GM23248 (cell line): Measurements from ENCODE around the gene LRRC45. TPM values are rescaled to one million over a fixed set of nuclear protein-coding genes. Genes with fewer than 3 reads are reported as not detected.

Experiments used
- DNase-seq: peaks from one replicate; pipeline ENCODE4 v3.0.0-alpha.2; 2015
- H2AFZ ChIP-seq: fragments of 200-600 bp; sonication (generic); 2 replicates; pipeline ENCODE4 v1.6.1; 2016; ENCODE audit warnings: antibody characterized with exemption
- H3F3A ChIP-seq: fragments of 200-600 bp; sonication (generic); 2 replicates; pipeline ENCODE4 v1.6.1; 2016; ENCODE audit warnings: mild to moderate bottlenecking, antibody characterized with exemption, mixed run types; ENCODE audit not compliant: insufficient read depth
- H3K27ac ChIP-seq: fragments of 200-600 bp; sonication (generic); 2 replicates; pipeline ENCODE4 v1.5.1; 2016; ENCODE audit warnings: mild to moderate bottlenecking
- H3K27me3 ChIP-seq: fragments of 200-600 bp; sonication (generic); replicated peaks from 2 replicates; pipeline ENCODE4 v1.6.1; 2016; ENCODE audit warnings: mild to moderate bottlenecking; ENCODE audit not compliant: insufficient read depth
- H3K36me3 ChIP-seq: fragments of 200-600 bp; sonication (generic); 2 replicates; pipeline ENCODE4 v1.6.1; 2016; ENCODE audit warnings: low read depth, mild to moderate bottlenecking
- H3K4me1 ChIP-seq: fragments of 200-600 bp; sonication (generic); 2 replicates; pipeline ENCODE4 v1.6.1; 2016; ENCODE audit warnings: mild to moderate bottlenecking; ENCODE audit not compliant: insufficient read depth
- H3K4me2 ChIP-seq: fragments of 200-600 bp; sonication (generic); one replicate; pipeline ENCODE4 v1.6.1; 2016; ENCODE audit warnings: mild to moderate bottlenecking; ENCODE audit not compliant: unreplicated experiment
- H3K4me3 ChIP-seq: fragments of 200-600 bp; sonication (generic); 2 replicates; pipeline ENCODE4 v1.5.1; 2016; ENCODE audit warnings: mild to moderate bottlenecking
- H3K79me2 ChIP-seq: fragments of 200-600 bp; sonication (generic); 2 replicates; pipeline ENCODE4 v1.6.1; 2016; ENCODE audit warnings: mild to moderate bottlenecking; ENCODE audit not compliant: insufficient read depth
- H3K9ac ChIP-seq: fragments of 200-600 bp; sonication (generic); 2 replicates; pipeline ENCODE4 v1.6.1; 2016; ENCODE audit warnings: mild to moderate bottlenecking
- H3K9me2 ChIP-seq: fragments of 200-600 bp; sonication (generic); 2 replicates; pipeline ENCODE4 v1.6.1; 2016; ENCODE audit warnings: mixed run types, mild to moderate bottlenecking, moderate library complexity; ENCODE audit not compliant: insufficient read depth
- H3K9me3 ChIP-seq: fragments of 200-600 bp; sonication (generic); one replicate; pipeline ENCODE4 v1.6.1; 2017; ENCODE audit warnings: low read depth
- H4K20me1 ChIP-seq: fragments of 200-600 bp; sonication (generic); 2 replicates; pipeline ENCODE4 v1.6.0; 2016; ENCODE audit not compliant: insufficient read depth
- EZH2 ChIP-seq: fragments of 200-600 bp; sonication (generic); IDR thresholded peaks from 2 replicates; pipeline ENCODE4 v1.6.1; 2018; ENCODE audit warnings: antibody characterized with exemption, mild to moderate bottlenecking; ENCODE audit not compliant: insufficient read depth, poor library complexity, severe bottlenecking
- EZH2phosphoT487 ChIP-seq: fragments of 200-600 bp; sonication (generic); IDR thresholded peaks from 2 replicates; pipeline ENCODE4 v1.6.1; 2018; ENCODE audit warnings: antibody characterized with exemption, moderate library complexity, mild to moderate bottlenecking, low read depth; ENCODE audit not compliant: insufficient read depth
- WGBS, 2 experiments: methylation state at CpG; one replicate each; pipeline ENCODE4 v1.1.6; 2015 to 2017; ENCODE audit warnings: low lambda C conversion rate in 2 of 2, low coverage in 1 of 2; ENCODE audit errors: missing lambda C conversion rate in 2 of 2; 5-methylcytosine and 5-hydroxymethylcytosine counted together
- in situ Hi-C: fragments of 300-500 bp; cut with MboI; formaldehyde crosslinking; loops from 2 replicates; pipeline ENCODE4 v1.15.0; 2020
- polyA plus RNA-seq: library from polyadenylated mRNA; unstranded; fragments of >200 nt; fragmentation: Nextera tagmentation; extraction: Ambion mirVana; gene quantifications from 2 replicates; pipeline ENCODE4 v1.2.1, GENCODE V29; 2016
- total RNA-seq: library from RNA; depleted of rRNA; stranded (reverse); fragments of >200 nt; shearing (Covaris generic); gene quantifications from 2 replicates; pipeline ENCODE4 v1.2.3, GENCODE V29; 2014

LRRC45 gene
- total and polyA plus RNA-seq, 2 experiments from 2014 or later: 4.5 to 14.8 TPM

DNA sequence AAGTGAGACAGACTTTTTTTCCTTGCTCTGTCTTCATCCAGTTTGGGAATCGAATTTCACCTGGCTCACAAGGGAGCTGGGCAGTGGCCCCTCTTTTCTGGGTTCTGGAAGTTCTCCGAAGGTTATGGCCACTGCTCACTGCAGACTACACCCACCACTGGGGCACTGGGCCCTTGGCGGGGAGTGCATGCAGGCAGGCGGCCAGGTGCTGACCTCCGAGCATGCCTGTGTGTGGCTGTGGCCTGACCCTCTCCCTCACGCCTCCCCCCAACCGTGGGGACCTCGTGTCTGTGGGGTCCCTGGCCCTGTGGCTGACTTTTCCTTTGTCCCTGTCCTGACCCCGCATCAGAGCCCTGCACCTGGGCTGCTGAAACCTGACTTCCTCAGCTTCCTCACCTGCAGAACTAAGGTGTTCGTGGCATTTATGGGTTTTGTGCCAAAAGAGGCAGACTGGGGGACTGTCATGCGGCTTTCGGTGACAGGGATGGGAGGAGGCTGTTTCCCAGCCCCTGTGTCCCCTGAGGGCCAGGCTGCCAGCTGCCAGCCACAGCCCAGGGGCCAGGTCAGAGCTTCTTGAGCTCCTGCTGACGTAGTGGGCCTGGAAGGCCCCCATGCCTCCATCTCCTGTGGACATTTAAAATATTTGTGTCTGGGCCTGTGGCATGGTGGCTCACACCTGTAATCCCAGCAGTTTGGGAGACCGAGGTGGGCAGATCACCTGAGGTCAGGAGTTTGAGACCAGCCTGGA, 24.2 kb upstream of the LRRC45 start:
- Histone ChIP-seq H3K9ac (no peak overlapping the region), H3K9me2 (no peaks in the 10 kb centered on the region), H4K20me1 (no peaks in the 10 kb centered on the region), H3K4me2 (no peak overlapping the region), H3K79me2 (no peaks in the 10 kb centered on the region), H3K4me1 (peaks cover 9% of the 10 kb centered on the region), H3K36me3 (no peaks in the 10 kb centered on the region), H3K27ac (no peak overlapping the region), H2AFZ (no peak overlapping the region), H3K27me3 (no peaks in the 10 kb centered on the region), H3F3A (peaks cover 8% of the 10 kb centered on the region), H3K4me3 (no peak overlapping the region), H3K9me3 (no peaks in the 10 kb centered on the region)
- no peak for DNase-seq
- no peak for TF ChIP-seq EZH2
- TF ChIP-seq EZH2phosphoT487: no peak
- WGBS, 2 experiments: 87 to 89% methylated on average over 14 of the region's 14 CpGs
- in situ Hi-C loops: no loop called here

DNA sequence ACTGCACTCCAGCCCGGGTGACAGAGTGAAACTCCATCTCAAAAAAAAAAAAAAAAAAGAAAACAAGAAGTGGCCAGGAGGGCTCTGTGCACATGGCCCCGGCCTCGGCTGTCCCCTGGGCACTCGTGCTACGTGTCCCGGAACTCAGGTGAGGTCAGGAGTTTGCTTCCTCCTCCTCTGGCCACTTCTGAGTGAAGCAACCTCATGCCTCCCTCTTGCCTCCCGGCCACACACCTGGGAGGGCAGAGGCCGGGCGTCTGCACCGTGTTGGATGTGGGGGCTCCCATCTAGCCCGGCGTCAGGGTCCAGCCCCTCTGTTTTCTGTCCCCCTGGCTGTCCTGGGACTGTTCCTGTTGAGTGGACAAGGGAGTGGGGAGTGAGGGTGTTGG, 23.5 kb upstream of the LRRC45 start:
- TF ChIP-seq EZH2 (no peak), EZH2phosphoT487 (no peak)
- DNase-seq: no peak
- Histone ChIP-seq H3K9me3 (no peaks in the 10 kb centered on the region), H3K9ac (no peak overlapping the region), H3F3A (peaks cover 8% of the 10 kb centered on the region), H2AFZ (no peak overlapping the region), H3K36me3 (no peaks in the 10 kb centered on the region), H3K79me2 (no peaks in the 10 kb centered on the region), H3K4me1 (peaks cover 16% of the 10 kb centered on the region), H4K20me1 (no peaks in the 10 kb centered on the region), H3K27ac (no peak overlapping the region), H3K27me3 (no peaks in the 10 kb centered on the region), H3K9me2 (no peaks in the 10 kb centered on the region), H3K4me3 (no peak overlapping the region), H3K4me2 (no peak overlapping the region)
- 81 to 89% methylated on average over 12 of the region's 12 CpGs for WGBS, 2 experiments
- in situ Hi-C loops: no loop called here

DNA sequence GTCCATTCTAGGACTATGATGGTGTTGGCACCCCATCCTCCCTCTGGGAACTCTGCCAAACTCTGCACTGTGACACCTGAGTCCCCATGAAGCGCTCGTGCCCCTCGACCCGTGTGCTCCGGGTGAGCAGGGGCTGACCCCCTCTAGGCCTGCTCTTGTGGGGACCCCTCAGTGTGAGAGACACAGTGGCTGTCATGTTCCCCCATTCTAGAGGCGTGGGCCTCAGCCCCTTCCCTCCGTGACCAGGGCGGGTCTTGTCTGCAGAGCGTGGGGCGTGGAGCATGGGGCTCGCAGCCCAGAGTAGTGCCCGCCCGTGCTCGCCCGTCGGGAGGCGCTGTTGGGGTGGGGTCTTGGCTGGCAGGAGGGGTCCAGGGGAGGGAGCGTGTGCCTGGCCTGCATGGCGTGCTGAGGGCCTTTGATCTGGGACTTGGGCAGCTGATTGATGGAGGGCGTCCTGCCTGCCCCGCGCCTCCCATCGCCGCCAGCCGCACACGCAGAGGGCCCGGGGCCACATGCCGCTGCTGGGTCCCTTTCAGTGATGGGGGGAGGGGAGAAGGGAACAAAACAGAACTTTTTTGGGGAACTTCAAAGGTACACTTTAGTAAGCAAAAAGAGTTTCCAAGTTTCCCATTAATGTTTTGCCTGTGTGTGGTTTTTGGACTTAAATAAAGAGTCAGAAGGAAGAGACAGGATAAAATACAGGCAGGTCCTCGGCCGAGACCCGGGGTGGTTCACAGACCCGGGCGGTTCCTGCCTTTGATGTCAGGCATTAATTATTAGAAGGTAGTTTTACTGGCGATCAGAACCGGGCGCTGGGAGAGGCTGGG, 22.9 kb upstream of the LRRC45 start:
- no peaks in the 10 kb centered on the region for H3K36me3 ChIP-seq
- in situ Hi-C loops: no loop called here
- no peak overlapping the region for H3K4me3 ChIP-seq
- WGBS, 2 experiments: 80 to 85% methylated on average over 29 to 34 of the region's 36 CpGs
- peaks cover 20% of the 10 kb centered on the region for H3K4me1 ChIP-seq
- DNase-seq: no peak
- H3K9ac ChIP-seq: no peak overlapping the region
- TF ChIP-seq EZH2phosphoT487 (no peak), EZH2 (no peak)
- no peaks in the 10 kb centered on the region for H3K79me2 ChIP-seq
- H3K27me3 ChIP-seq: no peaks in the 10 kb centered on the region
- H3K27ac ChIP-seq: no peak overlapping the region
- H4K20me1 ChIP-seq: no peaks in the 10 kb centered on the region
- no peak overlapping the region for H2AFZ ChIP-seq
- peaks cover 8% of the 10 kb centered on the region for H3F3A ChIP-seq
- no peak overlapping the region for H3K4me2 ChIP-seq
- no peaks in the 10 kb centered on the region for H3K9me3 ChIP-seq
- no peaks in the 10 kb centered on the region for H3K9me2 ChIP-seq

DNA sequence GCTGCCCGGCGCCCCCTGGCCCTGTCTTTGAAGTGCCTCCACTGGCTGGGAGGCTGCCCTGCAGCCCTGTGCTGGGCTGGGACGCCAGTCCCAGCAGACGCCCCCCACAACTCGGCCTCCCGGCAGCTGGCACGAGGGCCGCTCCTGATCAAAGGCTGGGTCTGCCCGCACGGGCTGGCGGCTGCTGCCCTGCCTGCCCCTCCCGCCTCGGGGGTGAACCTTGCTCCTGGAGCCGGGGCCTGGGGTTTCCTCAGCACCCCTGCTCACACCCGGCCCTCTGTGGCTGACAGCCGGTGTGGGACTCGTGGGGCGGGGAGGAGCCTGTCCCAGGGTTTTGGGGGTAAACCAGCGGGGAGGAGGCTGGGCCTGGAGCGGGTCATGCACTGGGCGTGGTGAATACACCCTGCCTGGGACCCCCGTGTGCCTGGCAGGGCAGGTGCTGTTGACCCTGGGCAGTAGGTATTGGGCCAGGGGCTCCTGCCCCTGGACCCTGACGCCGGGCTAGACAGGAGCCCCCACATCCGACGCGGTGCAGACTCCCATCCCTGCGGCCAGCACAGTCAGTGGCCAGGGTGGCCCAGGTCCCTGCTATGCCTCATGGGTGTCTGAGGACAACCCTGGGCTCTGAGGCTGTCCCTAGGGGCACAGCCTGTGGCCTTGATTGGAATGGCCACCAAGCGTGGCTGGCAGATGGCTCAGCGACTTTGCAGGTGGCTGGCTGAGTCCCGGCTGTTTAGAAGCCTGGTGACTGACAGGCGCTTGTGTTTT, 22.1 kb upstream of the LRRC45 start:
- no peak for DNase-seq
- TF ChIP-seq EZH2: no peak
- no peak for TF ChIP-seq EZH2phosphoT487
- no peaks in the 10 kb centered on the region for H3K9me2 ChIP-seq
- no peak overlapping the region for H2AFZ ChIP-seq
- in situ Hi-C loops: no loop called here
- no peaks in the 10 kb centered on the region for H3K79me2 ChIP-seq
- no peak overlapping the region for H3K9ac ChIP-seq
- H3K27ac ChIP-seq: no peak overlapping the region
- H3K4me1 ChIP-seq: peaks cover 20% of the 10 kb centered on the region
- no peak overlapping the region for H3K4me2 ChIP-seq
- H4K20me1 ChIP-seq: no peaks in the 10 kb centered on the region
- peaks cover 8% of the 10 kb centered on the region for H3F3A ChIP-seq
- H3K9me3 ChIP-seq: no peaks in the 10 kb centered on the region
- no peaks in the 10 kb centered on the region for H3K27me3 ChIP-seq
- H3K4me3 ChIP-seq: no peak overlapping the region
- WGBS, 2 experiments: 92 to 93% methylated on average over 23 to 25 of the region's 32 CpGs
- no peaks in the 10 kb centered on the region for H3K36me3 ChIP-seq
